PC-3 (cell line): ENCODE results near the gene CFAP221.

Experiments used
- EZH2 ChIP-seq: fragments of 300-600 bp; sonication (generic); IDR thresholded peaks from one replicate; pipeline ENCODE4 v1.6.1; 2017; ENCODE audit warnings: antibody characterized with exemption, mild to moderate bottlenecking, low read length; ENCODE audit not compliant: unreplicated experiment
- TF ChIP-seq, protein P1 (sequence below): fragments of 300-600 bp; sonication (generic); conservative IDR thresholded peaks from 2 replicates; pipeline ENCODE4 v1.5.1; 2017; ENCODE audit warnings: antibody characterized with exemption, low read depth, mild to moderate bottlenecking, low read length

GRCh38 chr2:119696005-119696404, 151.8 kb downstream of the CFAP221 start:
- TF ChIP-seq, protein P1, sequence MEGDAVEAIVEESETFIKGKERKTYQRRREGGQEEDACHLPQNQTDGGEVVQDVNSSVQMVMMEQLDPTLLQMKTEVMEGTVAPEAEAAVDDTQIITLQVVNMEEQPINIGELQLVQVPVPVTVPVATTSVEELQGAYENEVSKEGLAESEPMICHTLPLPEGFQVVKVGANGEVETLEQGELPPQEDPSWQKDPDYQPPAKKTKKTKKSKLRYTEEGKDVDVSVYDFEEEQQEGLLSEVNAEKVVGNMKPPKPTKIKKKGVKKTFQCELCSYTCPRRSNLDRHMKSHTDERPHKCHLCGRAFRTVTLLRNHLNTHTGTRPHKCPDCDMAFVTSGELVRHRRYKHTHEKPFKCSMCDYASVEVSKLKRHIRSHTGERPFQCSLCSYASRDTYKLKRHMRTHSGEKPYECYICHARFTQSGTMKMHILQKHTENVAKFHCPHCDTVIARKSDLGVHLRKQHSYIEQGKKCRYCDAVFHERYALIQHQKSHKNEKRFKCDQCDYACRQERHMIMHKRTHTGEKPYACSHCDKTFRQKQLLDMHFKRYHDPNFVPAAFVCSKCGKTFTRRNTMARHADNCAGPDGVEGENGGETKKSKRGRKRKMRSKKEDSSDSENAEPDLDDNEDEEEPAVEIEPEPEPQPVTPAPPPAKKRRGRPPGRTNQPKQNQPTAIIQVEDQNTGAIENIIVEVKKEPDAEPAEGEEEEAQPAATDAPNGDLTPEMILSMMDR, result no peak
- no peak for TF ChIP-seq EZH2
